MCF 10A (cell line): ENCODE data around the gene XRN1. TPM values are rescaled to one million over a fixed set of nuclear protein-coding genes. Genes with fewer than 3 reads are reported as not detected.
A peak's percentile ranks its signal among the peaks of the same experiment; 100 is the strongest.

Experiments used
- BruUV-seq: library from RNA; stranded (reverse); fragments of 400-500 nt; replicated peaks from 2 replicates; lab custom pipeline; 2021; lab: Mats Ljungman, UMichigan
- CTCF ChIA-PET: fragments of 300-600 bp; sonication (Branson Sonifier 250); formaldehyde crosslinking; extraction: SDS; loops from one replicate; lab custom pipeline; 2021; ENCODE audit warnings: antibody characterized with exemption, inconsistent platforms; lab: Yijun Ruan, JAX
- POLR2A ChIA-PET: fragments of 300-600, 350-650 bp; sonication (Branson Sonifier 250); formaldehyde crosslinking; extraction: SDS; loops from one replicate; lab custom pipeline; 2020; ENCODE audit warnings: antibody characterized with exemption, inconsistent platforms; lab: Yijun Ruan, JAX
- DNase-seq: peaks from one replicate; pipeline ENCODE4 v3.0.0-alpha.2; 2018; ENCODE audit not compliant: unreplicated experiment
- H3K27ac Mint-ChIP-seq: one replicate; pipeline ENCODE4 v1.8.0; 2022; ENCODE audit warnings: mild to moderate bottlenecking, low read depth, mixed read lengths; ENCODE audit not compliant: unreplicated experiment
- H3K27me3 Mint-ChIP-seq: one replicate; pipeline ENCODE4 v1.8.0; 2022; ENCODE audit warnings: mixed read lengths; ENCODE audit not compliant: insufficient read depth, unreplicated experiment
- H3K36me3 Mint-ChIP-seq: one replicate; pipeline ENCODE4 v1.8.0; 2022; ENCODE audit warnings: mild to moderate bottlenecking, moderate library complexity, mixed read lengths; ENCODE audit not compliant: insufficient read depth, unreplicated experiment
- H3K4me1 Mint-ChIP-seq: one replicate; pipeline ENCODE4 v1.8.0; 2022; ENCODE audit warnings: mixed read lengths; ENCODE audit not compliant: insufficient read depth, unreplicated experiment
- H3K4me3 Mint-ChIP-seq: one replicate; pipeline ENCODE4 v1.8.0; 2022; ENCODE audit warnings: mild to moderate bottlenecking, moderate library complexity, mixed read lengths; ENCODE audit not compliant: unreplicated experiment
- H3K9me3 Mint-ChIP-seq: one replicate; pipeline ENCODE4 v1.8.0; 2022; ENCODE audit warnings: mixed read lengths; ENCODE audit not compliant: unreplicated experiment
- intact Hi-C: fragments of 100-400 bp; cut with micrococcal nuclease; formaldehyde crosslinking; loops from 2 replicates; pipeline ENCODE4 v1.14.1; 2022
- total RNA-seq: library from RNA; stranded (reverse); gene quantifications from 2 replicates; pipeline ENCODE4 v1.2.3, GENCODE V29; 2022
- TF ChIP-seq, protein P1 (sequence below): fragments of 200-600 bp; IDR thresholded peaks from one replicate; pipeline ENCODE4 v1.8.0; 2022; ENCODE audit warnings: antibody characterized with exemption, mild to moderate bottlenecking; ENCODE audit not compliant: unreplicated experiment

XRN1 gene
- total RNA-seq, 1 experiment from 2014 or later: 21.7 TPM

DNA sequence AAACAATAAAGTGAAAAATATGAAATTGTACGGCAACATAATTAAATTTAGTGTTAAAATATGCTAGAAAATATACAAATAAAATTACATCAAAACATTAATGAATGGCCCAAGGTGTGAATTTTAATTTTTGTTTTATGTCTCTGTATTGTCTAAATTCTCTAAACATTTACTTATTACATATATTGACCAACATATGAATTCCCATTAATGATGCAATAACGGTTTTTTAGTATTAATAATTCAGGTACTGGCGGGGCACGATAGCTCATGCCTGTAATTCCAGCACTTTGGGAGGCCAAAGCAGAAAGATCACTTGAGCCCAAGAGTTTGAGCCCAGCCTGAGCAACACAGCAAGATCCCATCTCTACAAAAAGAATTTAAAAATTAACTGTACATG is 20.6 kb upstream of the XRN1 start:
- CTCF ChIA-PET: no interaction called here
- intact Hi-C loops: no loop called here
- no peak overlapping the region for H3K4me3 Mint-ChIP-seq
- no peaks in the 10 kb centered on the region for H3K27me3 Mint-ChIP-seq
- no peak overlapping the region for H3K27ac Mint-ChIP-seq
- H3K36me3 Mint-ChIP-seq: peaks cover 16% of the 10 kb centered on the region
- TF ChIP-seq, protein P1, sequence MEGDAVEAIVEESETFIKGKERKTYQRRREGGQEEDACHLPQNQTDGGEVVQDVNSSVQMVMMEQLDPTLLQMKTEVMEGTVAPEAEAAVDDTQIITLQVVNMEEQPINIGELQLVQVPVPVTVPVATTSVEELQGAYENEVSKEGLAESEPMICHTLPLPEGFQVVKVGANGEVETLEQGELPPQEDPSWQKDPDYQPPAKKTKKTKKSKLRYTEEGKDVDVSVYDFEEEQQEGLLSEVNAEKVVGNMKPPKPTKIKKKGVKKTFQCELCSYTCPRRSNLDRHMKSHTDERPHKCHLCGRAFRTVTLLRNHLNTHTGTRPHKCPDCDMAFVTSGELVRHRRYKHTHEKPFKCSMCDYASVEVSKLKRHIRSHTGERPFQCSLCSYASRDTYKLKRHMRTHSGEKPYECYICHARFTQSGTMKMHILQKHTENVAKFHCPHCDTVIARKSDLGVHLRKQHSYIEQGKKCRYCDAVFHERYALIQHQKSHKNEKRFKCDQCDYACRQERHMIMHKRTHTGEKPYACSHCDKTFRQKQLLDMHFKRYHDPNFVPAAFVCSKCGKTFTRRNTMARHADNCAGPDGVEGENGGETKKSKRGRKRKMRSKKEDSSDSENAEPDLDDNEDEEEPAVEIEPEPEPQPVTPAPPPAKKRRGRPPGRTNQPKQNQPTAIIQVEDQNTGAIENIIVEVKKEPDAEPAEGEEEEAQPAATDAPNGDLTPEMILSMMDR: no peak
- H3K4me1 Mint-ChIP-seq: no peaks in the 10 kb centered on the region
- no peaks in the 10 kb centered on the region for H3K9me3 Mint-ChIP-seq
- no TSS peak for BruUV-seq
- POLR2A ChIA-PET: interaction anchor here (0.6 to 2.5 kb wide), 2 partner anchors 22 to 54 kb away, joined by 4 to 6 read pairs; no protein-coding TSS in a partner anchor
- DNase-seq: no peak

DNA sequence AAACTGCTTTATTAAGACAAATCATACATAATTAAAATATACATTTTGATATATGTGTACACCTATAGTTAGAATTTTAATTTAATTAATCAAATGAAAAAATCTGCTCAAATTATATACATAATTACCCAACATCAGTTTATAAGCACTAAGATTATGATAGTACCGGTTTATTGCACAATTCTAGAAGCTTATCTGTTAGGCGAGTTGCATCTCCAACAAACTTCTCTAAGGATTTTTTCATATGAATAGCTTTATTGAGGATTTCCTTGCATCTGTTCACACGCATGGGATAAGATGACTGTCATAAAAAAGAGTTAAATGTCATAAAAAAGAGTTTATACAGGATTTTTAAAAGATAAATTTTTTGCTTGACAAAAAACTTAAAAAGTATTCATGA is 19.9 kb upstream of the XRN1 start:
- no peaks in the 10 kb centered on the region for H3K27me3 Mint-ChIP-seq
- TF ChIP-seq, protein P1: no peak
- BruUV-seq: no TSS peak
- CTCF ChIA-PET: no interaction called here
- no peaks in the 10 kb centered on the region for H3K9me3 Mint-ChIP-seq
- H3K36me3 Mint-ChIP-seq: peaks cover 16% of the 10 kb centered on the region
- POLR2A ChIA-PET: no interaction called here
- H3K4me1 Mint-ChIP-seq: no peaks in the 10 kb centered on the region
- intact Hi-C loops: no loop called here
- DNase-seq: no peak
- H3K27ac Mint-ChIP-seq: no peak overlapping the region
- no peak overlapping the region for H3K4me3 Mint-ChIP-seq

DNA sequence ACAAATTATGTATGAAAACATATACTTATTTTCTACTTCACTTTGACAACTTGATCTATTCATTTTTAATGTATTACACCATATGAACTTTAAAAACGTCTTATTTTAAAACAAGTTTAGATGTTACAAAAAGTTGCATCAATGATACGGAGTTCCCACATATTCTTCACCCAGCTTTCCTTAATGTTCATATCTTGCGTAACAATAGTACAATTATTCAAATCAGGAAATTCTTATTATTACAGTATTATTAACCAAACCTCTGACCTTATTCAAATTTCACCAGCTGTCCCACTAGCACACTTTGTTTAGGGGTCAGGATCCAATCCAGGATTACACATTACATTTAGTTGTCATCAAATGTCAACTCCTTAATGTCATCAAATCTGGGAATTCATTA is 12.9 kb upstream of the XRN1 start:
- intact Hi-C loops: no loop called here
- H3K4me3 Mint-ChIP-seq: no peak overlapping the region
- peaks cover 48% of the 10 kb centered on the region for H3K36me3 Mint-ChIP-seq
- ChIA-PET CTCF (no interaction called here), POLR2A (interaction anchor here (1.1 kb wide), 1 partner anchor 17 kb away, joined by 3 read pairs; no protein-coding TSS in a partner anchor)
- H3K4me1 Mint-ChIP-seq: no peaks in the 10 kb centered on the region
- no peaks in the 10 kb centered on the region for H3K27me3 Mint-ChIP-seq
- TF ChIP-seq, protein P1: no peak
- BruUV-seq: no TSS peak
- DNase-seq: no peak
- no peaks in the 10 kb centered on the region for H3K9me3 Mint-ChIP-seq
- H3K27ac Mint-ChIP-seq: no peak overlapping the region

DNA sequence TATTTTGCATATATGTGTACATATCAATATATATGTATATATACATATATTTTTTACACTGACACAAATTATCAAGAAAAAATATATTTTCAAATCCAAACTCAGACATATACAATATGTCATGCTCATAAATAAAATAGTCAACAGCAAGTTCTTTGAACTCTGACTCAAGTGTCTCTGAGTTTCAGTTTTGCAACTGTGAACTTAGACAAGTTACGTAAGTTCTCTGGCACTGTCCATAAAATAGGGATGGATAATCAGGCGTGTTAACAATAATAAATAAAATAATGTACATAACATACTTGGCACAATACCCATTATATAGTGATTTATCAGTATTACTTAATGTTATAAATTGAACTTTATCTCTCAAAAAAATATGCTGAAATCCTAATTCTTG is 12.1 kb upstream of the XRN1 start:
- intact Hi-C loops: no loop called here
- BruUV-seq: no TSS peak
- H3K27ac Mint-ChIP-seq: no peak overlapping the region
- no peaks in the 10 kb centered on the region for H3K27me3 Mint-ChIP-seq
- peak; percentile 37 for DNase-seq
- no peaks in the 10 kb centered on the region for H3K4me1 Mint-ChIP-seq
- POLR2A ChIA-PET: interaction anchor here (1.1 kb wide), 1 partner anchor 17 kb away, joined by 3 read pairs; no protein-coding TSS in a partner anchor
- H3K9me3 Mint-ChIP-seq: no peaks in the 10 kb centered on the region
- H3K4me3 Mint-ChIP-seq: no peak overlapping the region
- H3K36me3 Mint-ChIP-seq: peaks cover 48% of the 10 kb centered on the region
- CTCF ChIA-PET: no interaction called here
- TF ChIP-seq, protein P1: no peak
